ENCODE measurements around the gene SARNP.
A peak's percentile ranks its signal among the peaks of the same experiment; 100 is the strongest.

- TF ChIP-seq SREBF1 (IDR thresholded peaks at IDR 0.05; ENCODE audit: borderline replicate concordance, low read depth, low read length): no peak
- peak; percentile 82 to 96 for TF ChIP-seq TEAD1 (CRISPR knock-in tag; IDR thresholded peaks at IDR 0.05)
- TF ChIP-seq BRCA1 (IDR thresholded peaks at IDR 0.05): no peak
- no peak for TF ChIP-seq BRCA1 (CRISPR knock-in tag; IDR thresholded peaks at IDR 0.05)
- TF ChIP-seq CTCF (IDR thresholded peaks at IDR 0.05 in 2 of 3, conservative IDR thresholded peaks at IDR 0.05 in 1 of 3; ENCODE audit: insufficient read depth in 2 of 3, low read depth in 1 of 3, low read length in 3 of 3): peak in 2 of 3 experiments; percentile 20 to 38; a peak in 2 of 6 replicates
Measured at GRCh38 chr12:55822228-55822627, 4.7 kb upstream of the SARNP start.

Measured in K562 (cell line).